GM20000 (cell line): ENCODE data around the gene SUSD2.

Experiments used
- DNase-seq: peaks from one replicate; pipeline ENCODE4 v3.0.0; 2012; ENCODE audit warnings: low spot score
- TF ChIP-seq, protein P1 (sequence below): IDR thresholded peaks from 2 replicates; pipeline ENCODE4 v1.5.1; 2012; ENCODE audit warnings: mild to moderate bottlenecking, control low read depth; ENCODE audit errors: extremely low read depth, missing control alignments

SUSD2 gene

DNA sequence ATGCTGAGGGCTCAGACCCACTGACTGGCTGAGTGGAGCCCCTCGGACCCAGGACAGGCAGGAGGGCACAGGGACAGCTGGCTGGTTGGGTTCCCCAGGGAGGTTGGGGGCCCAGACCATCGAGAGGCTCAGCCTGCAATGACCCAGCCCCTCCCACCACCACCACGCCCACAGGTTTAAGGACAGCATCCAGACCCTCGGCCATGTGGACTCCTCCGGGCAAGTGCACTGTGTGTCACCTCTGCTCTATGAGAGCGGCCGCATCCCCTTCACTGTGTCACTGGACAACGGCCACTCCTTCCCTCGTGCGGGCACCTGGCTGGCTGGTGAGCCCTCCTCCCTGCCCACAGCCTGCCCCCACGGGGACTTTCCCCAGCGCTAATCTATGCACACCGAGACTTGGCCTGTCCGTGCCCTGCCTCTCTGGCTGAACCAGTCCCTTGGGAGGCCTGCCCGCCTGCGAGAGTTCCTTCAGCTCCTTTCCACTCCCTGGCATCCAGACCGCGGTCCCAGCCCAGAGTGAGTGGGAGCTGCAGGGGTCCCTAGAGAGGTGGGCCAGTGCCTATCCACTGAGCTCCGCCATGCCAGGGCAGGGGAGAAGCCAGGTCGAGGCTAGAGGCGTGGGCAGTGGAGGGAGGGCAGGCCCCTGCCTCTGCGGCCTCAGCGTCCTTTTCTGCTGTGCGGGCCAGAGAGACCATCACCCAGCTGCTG is 2.2 kb downstream of the SUSD2 start:
- TF ChIP-seq, protein P1, sequence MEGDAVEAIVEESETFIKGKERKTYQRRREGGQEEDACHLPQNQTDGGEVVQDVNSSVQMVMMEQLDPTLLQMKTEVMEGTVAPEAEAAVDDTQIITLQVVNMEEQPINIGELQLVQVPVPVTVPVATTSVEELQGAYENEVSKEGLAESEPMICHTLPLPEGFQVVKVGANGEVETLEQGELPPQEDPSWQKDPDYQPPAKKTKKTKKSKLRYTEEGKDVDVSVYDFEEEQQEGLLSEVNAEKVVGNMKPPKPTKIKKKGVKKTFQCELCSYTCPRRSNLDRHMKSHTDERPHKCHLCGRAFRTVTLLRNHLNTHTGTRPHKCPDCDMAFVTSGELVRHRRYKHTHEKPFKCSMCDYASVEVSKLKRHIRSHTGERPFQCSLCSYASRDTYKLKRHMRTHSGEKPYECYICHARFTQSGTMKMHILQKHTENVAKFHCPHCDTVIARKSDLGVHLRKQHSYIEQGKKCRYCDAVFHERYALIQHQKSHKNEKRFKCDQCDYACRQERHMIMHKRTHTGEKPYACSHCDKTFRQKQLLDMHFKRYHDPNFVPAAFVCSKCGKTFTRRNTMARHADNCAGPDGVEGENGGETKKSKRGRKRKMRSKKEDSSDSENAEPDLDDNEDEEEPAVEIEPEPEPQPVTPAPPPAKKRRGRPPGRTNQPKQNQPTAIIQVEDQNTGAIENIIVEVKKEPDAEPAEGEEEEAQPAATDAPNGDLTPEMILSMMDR: no peak
- no peak for DNase-seq

DNA sequence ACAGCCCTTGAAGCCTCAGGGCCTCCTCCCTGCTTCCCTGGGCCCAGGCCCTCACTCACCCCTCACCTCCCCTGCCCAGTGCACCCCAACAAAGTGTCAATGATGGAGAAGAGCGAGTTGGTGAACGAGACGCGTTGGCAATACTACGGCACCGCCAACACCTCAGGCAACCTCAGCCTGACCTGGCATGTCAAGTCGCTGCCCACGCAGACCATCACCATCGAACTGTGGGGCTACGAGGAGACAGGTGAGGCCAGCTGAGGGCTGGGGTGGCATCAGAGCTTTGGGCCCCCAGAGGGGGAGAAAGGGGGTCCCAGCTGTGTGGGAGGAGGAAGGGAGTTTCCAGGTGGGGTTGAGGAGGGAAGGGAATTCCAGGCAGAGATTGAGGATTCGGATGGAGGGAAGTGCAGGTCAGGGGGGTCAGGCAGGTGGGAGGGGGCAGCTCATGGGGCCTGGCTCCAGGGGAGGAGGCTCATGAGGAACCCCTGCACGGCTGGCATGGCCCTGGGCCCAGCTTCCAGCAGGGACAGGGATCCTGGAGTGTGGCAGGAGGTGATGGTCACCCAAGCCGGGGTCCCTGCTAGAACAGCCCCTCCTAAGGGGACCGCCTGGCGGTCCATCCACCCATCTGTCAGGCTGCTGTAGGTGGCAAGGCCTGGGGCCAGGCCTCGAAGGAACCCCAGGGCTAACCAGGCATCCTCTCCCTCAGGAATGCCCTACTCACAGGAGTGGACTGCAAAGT is 2.9 kb downstream of the SUSD2 start:
- TF ChIP-seq, protein P1: no peak
- no peak for DNase-seq

DNA sequence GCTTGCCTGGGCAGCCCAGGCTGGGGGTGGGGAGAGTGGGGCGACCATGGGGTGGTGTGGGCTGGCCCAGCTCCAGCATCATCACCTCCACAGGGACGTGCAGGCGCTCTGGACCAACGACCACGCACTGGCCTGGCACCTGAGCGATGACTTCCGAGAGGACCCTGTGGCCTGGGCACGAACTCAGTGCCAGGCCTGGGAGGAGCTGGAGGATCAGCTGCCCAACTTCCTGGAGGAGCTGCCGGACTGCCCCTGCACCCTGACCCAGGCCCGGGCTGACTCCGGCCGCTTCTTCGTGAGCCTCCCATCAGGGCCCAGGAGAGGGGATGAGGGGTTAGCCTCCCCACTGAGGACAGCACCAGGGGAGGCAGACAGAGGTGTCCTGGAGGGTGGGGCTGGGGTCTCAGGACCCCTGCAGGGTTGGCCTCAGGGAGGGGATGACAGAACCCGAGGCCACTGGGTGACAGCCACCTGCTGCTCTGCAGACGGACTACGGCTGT is 3.8 kb downstream of the SUSD2 start:
- DNase-seq: no peak
- TF ChIP-seq, protein P1: no peak

DNA sequence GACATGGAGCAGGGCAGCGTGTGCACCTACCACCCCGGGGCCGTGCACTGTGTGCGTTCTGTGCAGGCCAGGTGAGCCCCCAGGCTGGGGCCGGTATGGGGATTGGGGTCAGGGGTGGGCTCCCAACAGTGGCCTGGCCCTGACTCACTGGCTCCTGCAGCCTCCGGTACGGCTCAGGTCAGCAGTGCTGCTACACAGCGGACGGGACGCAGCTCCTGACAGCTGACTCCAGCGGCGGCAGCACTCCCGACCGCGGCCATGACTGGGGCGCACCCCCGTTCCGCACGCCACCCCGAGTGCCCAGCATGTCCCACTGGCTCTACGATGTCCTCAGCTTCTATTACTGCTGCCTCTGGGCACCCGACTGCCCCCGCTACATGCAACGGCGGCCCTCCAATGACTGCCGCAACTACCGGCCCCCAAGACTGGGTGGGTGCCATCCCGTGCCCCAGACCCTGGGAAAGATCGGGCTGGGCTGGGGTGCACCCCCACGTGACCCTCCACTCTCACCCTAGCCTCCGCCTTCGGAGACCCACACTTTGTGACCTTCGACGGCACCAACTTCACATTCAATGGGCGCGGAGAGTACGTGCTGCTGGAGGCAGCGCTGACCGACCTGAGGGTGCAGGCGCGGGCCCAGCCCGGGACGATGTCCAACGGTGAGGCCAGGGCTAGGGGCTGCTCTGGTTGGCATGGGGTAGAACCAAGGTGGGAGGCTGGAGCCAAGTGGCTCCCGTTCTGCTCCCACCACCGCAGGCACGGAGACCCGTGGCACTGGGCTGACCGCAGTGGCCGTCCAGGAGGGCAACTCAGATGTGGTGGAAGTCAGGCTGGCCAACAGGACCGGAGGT is 4.4 kb downstream of the SUSD2 start:
- TF ChIP-seq, protein P1: no peak

DNA sequence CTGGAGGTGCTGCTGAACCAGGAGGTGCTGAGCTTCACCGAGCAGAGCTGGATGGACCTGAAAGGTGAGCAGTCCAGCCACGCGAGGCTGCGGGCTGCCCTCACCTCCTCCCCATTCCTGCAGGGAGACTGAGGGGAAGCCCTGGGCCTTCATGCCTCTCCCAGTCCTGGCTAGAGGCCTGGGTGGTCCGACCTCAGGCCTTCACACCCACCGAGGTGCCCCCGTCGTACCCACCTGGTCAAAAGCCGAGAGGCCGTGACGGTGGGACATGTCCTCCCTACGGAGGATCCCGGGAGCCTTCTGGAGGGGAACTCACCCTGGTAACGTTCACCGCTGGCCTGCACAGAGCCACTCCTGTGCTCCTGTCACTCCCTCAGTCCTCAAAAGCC is 5.1 kb downstream of the SUSD2 start:
- TF ChIP-seq, protein P1: no peak
- DNase-seq: no peak

More for the DNA sequence above, 4.4 kb downstream of the SUSD2 start:
- DNase-seq: no peak

DNA sequence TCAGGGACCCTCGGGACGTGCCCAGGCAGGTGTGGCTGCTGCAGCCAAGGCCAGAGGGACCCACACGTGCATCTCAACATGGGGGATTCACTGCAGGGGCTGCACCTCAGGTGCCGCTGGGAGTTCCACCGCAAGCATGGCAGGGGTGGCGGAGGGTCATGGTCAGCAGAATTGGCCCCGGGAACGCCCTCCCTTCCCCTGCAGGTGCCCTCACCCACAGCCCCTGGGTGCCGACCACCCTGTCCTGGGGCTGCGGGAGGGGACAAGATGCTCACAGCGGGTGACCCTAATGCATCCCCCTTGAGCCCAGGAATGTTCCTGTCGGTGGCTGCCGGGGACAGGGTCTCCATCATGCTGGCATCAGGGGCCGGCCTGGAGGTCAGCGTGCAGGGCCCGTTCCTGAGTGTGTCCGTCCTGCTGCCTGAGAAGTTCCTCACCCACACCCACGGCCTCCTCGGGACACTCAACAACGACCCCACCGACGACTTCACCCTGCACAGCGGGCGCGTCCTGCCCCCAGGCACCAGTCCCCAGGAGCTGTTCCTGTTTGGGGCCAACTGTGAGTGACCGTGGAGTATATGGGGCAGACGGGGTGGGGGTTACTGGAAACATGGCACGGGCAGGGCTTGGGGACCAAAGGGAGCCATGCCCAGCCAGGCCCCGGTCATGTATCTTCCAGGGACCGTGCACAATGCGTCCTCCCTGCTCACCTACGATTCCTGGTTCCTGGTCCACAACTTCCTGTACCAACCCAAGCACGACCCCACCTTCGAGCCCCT is 5.8 kb downstream of the SUSD2 start:
- TF ChIP-seq, protein P1: no peak
- DNase-seq: no peak
